T-cell (primary cell): ENCODE results near the gene PHF23. TPM values are rescaled to one million over a fixed set of nuclear protein-coding genes. Genes with fewer than 3 reads are reported as not detected.
A peak's percentile ranks its signal among the peaks of the same experiment; 100 is the strongest.

Experiments
- ATAC-seq, 4 experiments: fragments of 200-7000 bp in 3 of 4; fragments of 150-1000 bp in 1 of 4; cut with Tn5 transposase; replicated peaks in 1 of 4; 1 replicate in 3 of 4; 2 replicates in 1 of 4; pipeline ENCODE4 v1.10.0; 2021; ENCODE audit warnings: moderate library complexity in 3 of 4, mild to moderate bottlenecking in 2 of 4, moderate number of reproducible peaks in 1 of 4
- CTCF ChIA-PET, 2 donors: fragments of 300-600 bp; sonication (Branson Sonifier 250); formaldehyde crosslinking; loops; one replicate each; lab custom pipeline; 2022; ENCODE audit warnings: antibody characterized with exemption in 2 of 2; lab: Charles Lee
- POLR2A ChIA-PET, 2 donors: fragments of 300-600 bp; sonication (Branson Sonifier 250); formaldehyde crosslinking; loops; one replicate each; lab custom pipeline; 2022; ENCODE audit warnings: antibody characterized with exemption in 2 of 2; lab: Charles Lee
- DNase-seq, 35 experiments: peaks; one replicate each; pipeline versions ENCODE4 v3.0.0 to v3.0.0-alpha.2; 2013 to 2023
- H3K27ac ChIP-seq: one replicate; pipeline ENCODE4 v1.5.1; 2013; ENCODE audit warnings: low read length
- H3K27me3 ChIP-seq, 2 experiments: replicated peaks in 1 of 2; 1 replicate in 1 of 2; 2 replicates in 1 of 2; pipeline versions ENCODE4 v1.6.1 to v1.7.0; 2013; ENCODE audit warnings: low read length in 1 of 2, mixed read lengths in 1 of 2; ENCODE audit not compliant: control insufficient read depth in 2 of 2, insufficient read depth in 2 of 2; ENCODE audit errors: extremely low read depth in 1 of 2
- H3K36me3 ChIP-seq, 2 donors: 1 replicate in 1 of 2; 2 replicates in 1 of 2; pipeline versions ENCODE4 v1.6.1 to v1.7.0; 2013; ENCODE audit warnings: low read length in 1 of 2; ENCODE audit not compliant: control insufficient read depth in 2 of 2, insufficient read depth in 1 of 2; ENCODE audit errors: extremely low read depth in 1 of 2
- H3K4me1 ChIP-seq, 2 experiments: 1 replicate in 1 of 2; 2 replicates in 1 of 2; pipeline versions ENCODE4 v1.6.1 to v1.7.0; 2013; ENCODE audit warnings: low read length in 2 of 2, mixed read lengths in 1 of 2; ENCODE audit not compliant: insufficient read depth in 2 of 2, control insufficient read depth in 1 of 2; ENCODE audit errors: extremely low read depth in 1 of 2
- H3K4me3 ChIP-seq, 2 donors: 1 replicate in 1 of 2; 2 replicates in 1 of 2; pipeline versions ENCODE4 v1.5.1 to v1.7.0; 2013; ENCODE audit warnings: mild to moderate bottlenecking in 2 of 2, low read length in 1 of 2, moderate library complexity in 1 of 2; ENCODE audit not compliant: control insufficient read depth in 1 of 2; ENCODE audit errors: extremely low read depth in 1 of 2
- H3K9me3 ChIP-seq: 2 replicates; pipeline ENCODE4 v1.7.0; 2013
- H3K27ac Mint-ChIP-seq, 2 donors: one replicate each; pipeline ENCODE4 v1.8.0; 2020 to 2021; ENCODE audit warnings: mild to moderate bottlenecking in 2 of 2, mixed read lengths in 2 of 2
- H3K27me3 Mint-ChIP-seq, 2 donors: one replicate each; pipeline ENCODE4 v1.8.0; 2021 to 2022; ENCODE audit warnings: mixed read lengths in 2 of 2
- H3K36me3 Mint-ChIP-seq: one replicate; pipeline ENCODE4 v1.8.0; 2021; ENCODE audit warnings: mixed read lengths
- H3K4me1 Mint-ChIP-seq, 3 donors: one replicate each; pipeline ENCODE4 v1.8.0; 2020 to 2022; ENCODE audit warnings: mixed read lengths in 3 of 3, mild to moderate bottlenecking in 1 of 3
- H3K4me3 Mint-ChIP-seq, 3 donors: one replicate each; pipeline ENCODE4 v1.8.0; 2020 to 2022; ENCODE audit warnings: mild to moderate bottlenecking in 3 of 3, mixed read lengths in 3 of 3, moderate library complexity in 3 of 3
- H3K9me3 Mint-ChIP-seq, 3 donors: one replicate each; pipeline ENCODE4 v1.8.0; 2020 to 2022; ENCODE audit warnings: mixed read lengths in 3 of 3
- WGBS: methylation state at CpG from one replicate; pipeline ENCODE4 v1.1.5; 2013; ENCODE audit warnings: missing lambda C conversion rate; ENCODE audit not compliant: insufficient coverage; 5-methylcytosine and 5-hydroxymethylcytosine counted together
- total RNA-seq, 35 experiments: library from RNA in 6 of 35; stranded (reverse) in 6 of 35; fragments of 120-200 nt in 1 of 35; gene quantifications; one replicate each; pipeline versions ENCODE4 v1.2.1 to v1.2.4 and lab custom pipeline; 2013 to 2026

PHF23 gene
- total RNA-seq, 5 donors from 2014 or later (not counting 1 experiment from before 2014, with no cell fraction given): 13.3 to 51.6 (median 43.5) TPM

DNA sequence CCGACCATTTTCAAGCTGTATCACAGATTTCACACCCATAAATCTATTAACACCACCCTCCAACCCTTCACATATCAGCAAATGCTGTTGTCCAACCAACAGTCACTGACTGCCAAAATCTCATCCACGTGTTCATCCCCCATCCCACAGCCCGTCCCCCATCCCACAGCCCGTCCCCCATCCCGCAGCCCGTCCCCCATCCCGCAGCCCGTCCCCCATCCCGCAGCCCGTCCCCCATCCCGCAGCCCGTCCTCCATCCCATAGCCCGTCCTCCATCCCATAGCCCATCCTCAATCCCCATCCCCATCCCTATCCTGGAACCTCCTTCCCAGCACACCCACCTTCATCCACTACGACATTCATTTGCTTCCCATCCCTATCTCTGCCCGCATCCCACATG, 33.7 kb downstream of the PHF23 start:
- H3K36me3 ChIP-seq: no peaks in the 10 kb centered on the region
- ATAC-seq (no peak), DNase-seq (no peak)
- peak overlapping the region; percentile 97 for H3K27ac ChIP-seq
- 83% methylated on average over 8 of the region's 15 CpGs for WGBS
- H3K4me1 Mint-ChIP-seq: peaks cover 27 to 39% (median 35%) of the 10 kb centered on the region in 3 donors
- H3K4me3 Mint-ChIP-seq: peak overlapping the region; percentile 74 to 85 (median 80)
- H3K27me3 ChIP-seq: peaks cover 0 to 2% of the 10 kb centered on the region in 2 experiments
- H3K4me1 ChIP-seq: peaks cover 8 to 30% of the 10 kb centered on the region in 2 experiments
- CTCF ChIA-PET: no interaction called here
- POLR2A ChIA-PET: no interaction called here
- H3K4me3 ChIP-seq: peak overlapping the region; percentile 66 to 67
- no peaks in the 10 kb centered on the region for H3K27me3 Mint-ChIP-seq
- H3K9me3 Mint-ChIP-seq: no peaks in the 10 kb centered on the region
- H3K9me3 ChIP-seq: no peaks in the 10 kb centered on the region
- peak overlapping the region; percentile 86 to 93 for H3K27ac Mint-ChIP-seq
- peaks cover 3% of the 10 kb centered on the region for H3K36me3 Mint-ChIP-seq

DNA sequence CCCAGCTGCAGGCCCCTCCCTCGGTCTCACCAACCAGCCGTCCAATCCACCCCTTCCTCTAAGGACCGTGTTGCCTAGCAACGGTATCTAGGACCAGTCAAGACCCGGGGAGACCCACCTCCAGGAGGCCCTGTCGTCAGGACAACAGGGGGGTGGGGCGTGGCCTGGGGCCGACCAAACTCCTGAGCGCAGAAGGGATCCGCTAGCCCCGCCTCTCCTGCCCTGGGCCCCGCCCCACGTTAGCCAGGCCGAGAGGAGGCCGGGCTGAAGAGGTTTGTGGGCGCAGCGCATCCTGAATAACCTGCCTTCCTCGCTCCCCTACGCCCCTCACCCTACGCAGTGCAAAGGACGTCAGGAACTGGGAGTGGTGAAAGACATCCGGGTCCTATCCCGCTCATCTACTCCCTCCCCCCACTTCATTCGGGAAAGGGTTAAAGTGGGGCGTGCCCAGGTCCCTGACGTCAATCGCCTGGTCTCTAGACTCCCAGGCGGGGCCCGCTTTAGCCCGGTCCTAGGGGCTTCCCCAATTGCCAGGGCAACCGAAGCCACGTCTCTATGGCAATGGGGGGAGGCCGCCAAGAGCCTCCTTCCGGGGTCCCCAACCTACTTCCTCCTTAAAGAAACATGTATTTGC, 34.3 kb downstream of the PHF23 start:
- under 1% methylated on average over 25 of the region's 34 CpGs for WGBS
- Mint-ChIP-seq H3K27ac (peak overlapping the region; percentile 86 to 93), H3K36me3 (peaks cover 3% of the 10 kb centered on the region), H3K9me3 (no peaks in the 10 kb centered on the region), H3K4me1 (peaks cover 24 to 39% (median 35%) of the 10 kb centered on the region in 3 donors), H3K27me3 (no peaks in the 10 kb centered on the region), H3K4me3 (peak overlapping the region; percentile 74 to 85 (median 80))
- peak overlapping the region; percentile 97 for H3K27ac ChIP-seq
- peak; percentile 79 to 99 (median 98) for DNase-seq
- ChIA-PET CTCF (interaction anchor here (0.5 to 0.6 kb wide), 2 partner anchors 11 to 353 kb away, joined by 3 to 9 read pairs; no protein-coding TSS in a partner anchor), POLR2A (interaction anchor here in 1 of 2 donors (0.5 kb wide), 1 partner anchor 111 kb away, joined by 4 read pairs; no protein-coding TSS in a partner anchor)
- ATAC-seq: peak; percentile 85 to 90 (median 89)
- no peaks in the 10 kb centered on the region for H3K9me3 ChIP-seq
- H3K4me3 ChIP-seq: peak overlapping the region; percentile 66 to 67
- H3K27me3 ChIP-seq: peaks cover 0 to 2% of the 10 kb centered on the region in 2 experiments
- peaks cover 8 to 30% of the 10 kb centered on the region in 2 experiments for H3K4me1 ChIP-seq
- no peaks in the 10 kb centered on the region for H3K36me3 ChIP-seq

DNA sequence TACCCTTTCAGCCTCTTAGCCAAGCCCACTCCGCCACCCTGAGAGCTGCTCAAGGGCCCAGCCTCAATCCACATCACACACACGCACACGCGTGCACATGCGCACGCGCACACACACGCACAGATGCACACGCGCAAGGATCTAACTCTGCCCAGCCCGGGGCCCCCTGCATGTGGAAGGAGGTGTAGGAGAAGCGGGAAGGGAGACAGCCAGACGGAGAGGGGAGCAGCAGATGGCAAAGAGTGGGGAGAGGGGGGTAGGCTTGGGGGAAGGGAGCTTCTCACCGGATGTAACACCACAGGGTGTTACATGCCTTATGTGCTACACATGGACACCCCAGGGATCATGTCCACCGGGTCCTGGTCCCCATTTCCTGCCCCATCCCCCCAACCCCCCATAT, 34.9 kb downstream of the PHF23 start:
- H3K4me1 ChIP-seq: peaks cover 8 to 30% of the 10 kb centered on the region in 2 experiments
- WGBS: 79% methylated on average over 2 of the region's 15 CpGs
- ChIA-PET CTCF (interaction anchor here (0.5 to 0.6 kb wide), 3 partner anchors 12 to 352 kb away, joined by 3 to 9 read pairs (median 3); no protein-coding TSS in a partner anchor), POLR2A (interaction anchor here in 1 of 2 donors (0.5 to 0.7 kb wide), 2 partner anchors 20 to 111 kb away, joined by 3 to 4 read pairs; no protein-coding TSS in a partner anchor)
- H3K27me3 ChIP-seq: peaks cover 0 to 2% of the 10 kb centered on the region in 2 experiments
- Mint-ChIP-seq H3K27ac (peak overlapping the region; percentile 86 to 93), H3K4me1 (peaks cover 24 to 39% (median 35%) of the 10 kb centered on the region in 3 donors), H3K9me3 (no peaks in the 10 kb centered on the region), H3K36me3 (peaks cover 3% of the 10 kb centered on the region), H3K27me3 (no peaks in the 10 kb centered on the region), H3K4me3 (peak overlapping the region; percentile 74 to 85 (median 80))
- ATAC-seq (peak in 2 of 4 experiments; percentile 6 to 8), DNase-seq (peak in 4 of 35 experiments; percentile 10 to 35 (median 17))
- no peaks in the 10 kb centered on the region for H3K9me3 ChIP-seq
- H3K4me3 ChIP-seq: peak overlapping the region; percentile 66 to 67
- peak overlapping the region; percentile 97 for H3K27ac ChIP-seq
- H3K36me3 ChIP-seq: no peaks in the 10 kb centered on the region

DNA sequence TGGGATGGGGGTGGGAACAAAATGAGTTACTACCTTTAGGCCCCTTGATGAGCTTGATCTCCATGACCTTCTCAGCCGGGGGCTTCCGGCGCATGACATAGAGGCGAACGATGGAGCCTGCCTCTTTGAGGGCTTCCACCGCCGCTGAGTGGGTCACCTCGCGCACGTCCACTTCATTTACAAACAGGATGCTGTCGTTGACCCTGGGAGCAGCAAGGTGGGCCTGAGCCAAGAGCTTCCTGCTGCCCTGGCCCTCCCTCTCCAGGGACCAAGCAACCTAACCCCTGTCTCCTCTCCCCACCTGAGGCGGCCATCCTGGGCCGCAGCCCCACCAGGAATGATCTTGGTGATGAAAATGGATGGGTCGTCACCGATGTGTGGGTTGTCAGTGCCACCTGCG, 35.9 kb downstream of the PHF23 start:
- Mint-ChIP-seq H3K9me3 (no peaks in the 10 kb centered on the region), H3K4me3 (peak overlapping the region; percentile 39 to 80 (median 74)), H3K27me3 (no peaks in the 10 kb centered on the region), H3K27ac (peak overlapping the region; percentile 65 to 93), H3K4me1 (peaks cover 24 to 39% (median 35%) of the 10 kb centered on the region in 3 donors), H3K36me3 (peaks cover 3% of the 10 kb centered on the region)
- H3K27me3 ChIP-seq: peaks cover 0 to under 1% of the 10 kb centered on the region in 2 experiments
- H3K4me1 ChIP-seq: peaks cover 8 to 30% of the 10 kb centered on the region in 2 experiments
- H3K36me3 ChIP-seq: no peaks in the 10 kb centered on the region
- no peaks in the 10 kb centered on the region for H3K9me3 ChIP-seq
- no peak overlapping the region for H3K4me3 ChIP-seq
- peak overlapping the region; percentile 97 for H3K27ac ChIP-seq
- no peak for ATAC-seq
- POLR2A ChIA-PET: no interaction called here
- no peak for DNase-seq
- 94% methylated on average over 14 of the region's 16 CpGs for WGBS
- CTCF ChIA-PET: interaction anchor here in 1 of 2 donors (0.6 kb wide), 1 partner anchor 471 kb away, joined by 3 read pairs; no protein-coding TSS in a partner anchor

DNA sequence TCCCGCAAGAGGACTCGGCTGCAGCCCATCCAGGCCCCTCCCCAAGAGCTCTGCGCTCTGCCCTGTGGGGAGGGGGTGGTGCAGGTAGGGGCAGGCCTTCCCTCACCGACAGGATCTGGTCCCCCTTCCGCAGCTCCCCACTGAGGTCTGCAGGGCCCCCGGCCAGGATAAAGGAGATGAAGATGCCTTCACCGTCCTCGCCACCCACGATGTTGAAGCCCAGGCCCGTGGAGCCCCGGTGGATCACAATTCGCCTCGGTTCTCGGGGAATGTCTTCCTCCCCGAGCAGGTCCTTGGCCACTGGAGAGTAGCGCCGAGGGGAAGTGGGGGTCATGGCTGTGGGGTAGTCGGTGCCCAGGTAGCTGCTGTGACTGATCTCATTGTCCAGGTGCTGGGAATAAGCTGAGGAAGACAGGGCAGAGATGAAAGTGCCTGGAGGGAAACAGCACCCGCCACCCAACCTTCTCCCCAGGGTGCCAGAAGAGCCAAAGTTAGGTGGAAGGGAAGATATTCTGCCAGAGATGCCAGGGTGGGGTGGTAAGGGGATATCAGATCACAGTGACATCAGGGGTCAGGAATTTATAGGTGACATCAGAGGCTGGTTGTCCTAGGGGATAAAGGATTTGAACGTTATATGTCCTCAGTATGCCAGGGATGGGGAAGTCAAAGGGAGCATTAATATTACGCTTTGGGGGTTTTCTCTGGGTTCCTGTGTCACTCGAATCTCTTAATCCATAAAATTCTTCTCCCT, 42.4 kb downstream of the PHF23 start:
- ATAC-seq (no peak), DNase-seq (no peak)
- POLR2A ChIA-PET: no interaction called here
- WGBS: 95% methylated on average over 15 of the region's 22 CpGs
- H3K4me1 ChIP-seq: no peaks in the 10 kb centered on the region
- H3K4me1 Mint-ChIP-seq: no peaks in the 10 kb centered on the region
- H3K27me3 Mint-ChIP-seq: no peaks in the 10 kb centered on the region
- H3K27ac Mint-ChIP-seq: no peak overlapping the region
- no peak overlapping the region for H3K27ac ChIP-seq
- H3K4me3 ChIP-seq: no peak overlapping the region
- H3K27me3 ChIP-seq: no peaks in the 10 kb centered on the region
- H3K36me3 ChIP-seq: peaks cover 2 to 7% of the 10 kb centered on the region in 2 donors
- H3K9me3 ChIP-seq: no peaks in the 10 kb centered on the region
- no peaks in the 10 kb centered on the region for H3K9me3 Mint-ChIP-seq
- H3K36me3 Mint-ChIP-seq: peaks cover 10% of the 10 kb centered on the region
- no peak overlapping the region for H3K4me3 Mint-ChIP-seq
- CTCF ChIA-PET: no interaction called here

DNA sequence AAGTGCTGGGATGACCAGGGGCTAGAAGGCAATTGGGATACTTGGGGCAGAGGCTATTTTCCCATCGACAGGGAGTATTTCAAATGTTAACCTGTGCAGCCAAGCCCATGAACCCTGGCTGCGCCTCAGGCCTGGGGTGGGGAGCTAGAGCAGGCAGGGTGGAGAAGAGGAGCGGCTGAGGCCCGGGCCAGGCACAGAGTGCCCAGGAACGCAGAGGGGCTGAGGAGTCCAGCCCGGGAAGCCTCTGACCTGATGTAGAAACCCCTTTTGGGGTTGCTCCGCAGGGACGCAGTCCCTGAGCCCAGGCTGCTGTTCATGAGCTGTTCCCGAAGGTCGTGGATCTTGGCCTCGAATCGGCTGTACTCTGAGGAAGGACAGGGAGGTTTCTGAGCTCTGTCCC, 43.3 kb downstream of the PHF23 start:
- Histone ChIP-seq H3K36me3 (peaks cover 2 to 7% of the 10 kb centered on the region in 2 donors), H3K27ac (no peak overlapping the region), H3K4me3 (no peak overlapping the region), H3K27me3 (no peaks in the 10 kb centered on the region), H3K4me1 (no peaks in the 10 kb centered on the region), H3K9me3 (no peaks in the 10 kb centered on the region)
- H3K36me3 Mint-ChIP-seq: peaks cover 7% of the 10 kb centered on the region
- WGBS: 87% methylated on average over 6 of the region's 12 CpGs
- ChIA-PET CTCF (no interaction called here), POLR2A (no interaction called here)
- no peak overlapping the region for H3K4me3 Mint-ChIP-seq
- no peak for DNase-seq
- H3K9me3 Mint-ChIP-seq: no peaks in the 10 kb centered on the region
- no peaks in the 10 kb centered on the region for H3K27me3 Mint-ChIP-seq
- H3K27ac Mint-ChIP-seq: no peak overlapping the region
- ATAC-seq: no peak
- H3K4me1 Mint-ChIP-seq: no peaks in the 10 kb centered on the region
